GM12878 (cell line): ENCODE results near the gene CCR5AS.

ENCODE experiments used
- ATAC-seq: fragments of 200-7000 bp; cut with Tn5 transposase; 3 replicates; pipeline ENCODE4 v1.9.1; 2020; ENCODE audit warnings: mild to moderate bottlenecking, moderate library complexity
- BruUV-seq: library from RNA; stranded (reverse); fragments of 400-500 nt; replicated peaks from 2 replicates; lab custom pipeline; 2021; lab: Mats Ljungman, UMichigan
- CTCF ChIA-PET: fragments of 300-600 bp; sonication (Branson Sonifier 250); formaldehyde crosslinking; extraction: SDS; loops from one replicate; lab custom pipeline; 2021; ENCODE audit warnings: inconsistent platforms; lab: Yijun Ruan, JAX
- POLR2A ChIA-PET: fragments of 350-600 bp; formaldehyde crosslinking; extraction: SDS; loops from one replicate; lab custom pipeline; 2021; ENCODE audit warnings: inconsistent platforms; lab: Charles Lee
- RAD21 ChIA-PET: fragments of 300-600 bp; sonication (Branson Sonifier 250); formaldehyde crosslinking; loops from one replicate; lab custom pipeline; 2023; ENCODE audit warnings: antibody characterized with exemption; ENCODE audit not compliant: unreplicated experiment; lab: Charles Lee
- SMC1A ChIA-PET: fragments of 300-600 bp; sonication (Branson Sonifier 250); formaldehyde crosslinking; loops from one replicate; lab custom pipeline; 2023; ENCODE audit not compliant: unreplicated experiment, uncharacterized antibody; lab: Charles Lee
- DNase-seq: peaks from one replicate; pipeline ENCODE4 v3.0.0-alpha.2; 2011; ENCODE audit warnings: low read depth, low spot score
- FAIRE-seq: peaks from 3 replicates; lab custom pipeline; 2011; peaks lifted over from hg19 to GRCh38; lab: Jason Lieb, UNC
- H2AFZ ChIP-seq: 2 replicates; pipeline ENCODE4 v1.6.0; 2011; ENCODE audit warnings: low read depth, low read length, control low read depth; ENCODE audit not compliant: control insufficient read depth
- H3K27ac ChIP-seq: 2 replicates; pipeline ENCODE4 v1.5.1; 2011; ENCODE audit warnings: control low read depth; ENCODE audit not compliant: control insufficient read depth, insufficient read depth
- H3K27me3 ChIP-seq, 2 experiments: replicated peaks in 1 of 2; 2 replicates each; pipeline versions ENCODE4 v1.6.0 to v1.6.1; 2011; ENCODE audit warnings: low read length in 1 of 2; ENCODE audit not compliant: control insufficient read depth in 2 of 2, insufficient read depth in 2 of 2
- H3K36me3 ChIP-seq, 2 experiments: 2 replicates each; pipeline ENCODE4 v1.5.1; 2011; ENCODE audit warnings: low read length in 1 of 2; ENCODE audit not compliant: control insufficient read depth in 2 of 2, insufficient read depth in 2 of 2
- H3K4me1 ChIP-seq: 2 replicates; pipeline ENCODE4 v1.6.1; 2011; ENCODE audit warnings: mild to moderate bottlenecking, low read length, moderate library complexity, mixed read lengths; ENCODE audit not compliant: control insufficient read depth, insufficient read depth
- H3K4me2 ChIP-seq: 2 replicates; pipeline ENCODE4 v1.6.0; 2011; ENCODE audit warnings: control low read depth; ENCODE audit not compliant: control insufficient read depth, insufficient read depth
- H3K4me3 ChIP-seq: fragments of 200-600 bp; sonication (generic); 2 replicates; pipeline ENCODE4 v1.5.1; 2016
- H3K79me2 ChIP-seq: 2 replicates; pipeline ENCODE4 v1.6.0; 2011; ENCODE audit warnings: low read length; ENCODE audit not compliant: control insufficient read depth, insufficient read depth
- H3K9ac ChIP-seq: 2 replicates; pipeline ENCODE4 v1.8.0; 2011; ENCODE audit warnings: low read length, control low read depth, mixed read lengths; ENCODE audit not compliant: control insufficient read depth, insufficient read depth
- H3K9me3 ChIP-seq: replicated peaks from 3 replicates; pipeline ENCODE4 v1.5.1; 2011; ENCODE audit warnings: mild to moderate bottlenecking, low read length; ENCODE audit not compliant: control insufficient read depth, insufficient read depth
- H4K20me1 ChIP-seq: 2 replicates; pipeline ENCODE4 v1.6.0; 2011; ENCODE audit not compliant: control insufficient read depth, insufficient read depth
- CBX5 ChIP-seq: sonication (generic); IDR thresholded peaks from 2 replicates; pipeline ENCODE4 v1.6.1; 2016; ENCODE audit warnings: low read depth, moderate library complexity, mild to moderate bottlenecking, inconsistent platforms
- CEBPZ ChIP-seq: fragments of 150-350 bp; IDR thresholded peaks from 2 replicates; pipeline ENCODE4 v1.6.1; 2016; ENCODE audit warnings: low read depth, low read length
- E2F4 ChIP-seq: IDR thresholded peaks from 2 replicates; pipeline ENCODE4 v1.6.1; 2012; ENCODE audit warnings: low read depth, low read length, improper control_type of control experiment
- HCFC1 ChIP-seq: fragments of 150-350 bp; IDR thresholded peaks from 2 replicates; pipeline ENCODE4 v1.6.1; 2014; ENCODE audit warnings: low read length
- IRF3 ChIP-seq: fragments of 450-650 bp; IDR thresholded peaks from 2 replicates; pipeline ENCODE4 v1.6.1; 2014; ENCODE audit warnings: mild to moderate bottlenecking
- MYB ChIP-seq: fragments of 150-350 bp; IDR thresholded peaks from 2 replicates; pipeline ENCODE4 v1.6.1; 2014; ENCODE audit warnings: mild to moderate bottlenecking, low read depth, low read length, borderline replicate concordance
- RFX5 ChIP-seq: IDR thresholded peaks from 2 replicates; pipeline ENCODE4 v1.6.1; 2011; ENCODE audit warnings: low read depth, low read length, improper control_type of control experiment
- RUNX3 ChIP-seq: IDR thresholded peaks from 2 replicates; pipeline ENCODE4 v1.6.1; 2012; ENCODE audit warnings: low read length, inconsistent platforms
- SKIL ChIP-seq: fragments of 450-650 bp; IDR thresholded peaks from 2 replicates; pipeline ENCODE4 v1.6.1; 2017; ENCODE audit warnings: mild to moderate bottlenecking, low read depth, inconsistent platforms; ENCODE audit not compliant: poor library complexity, severe bottlenecking
- SUPT20H ChIP-seq: IDR thresholded peaks from 2 replicates; pipeline ENCODE4 v1.6.1; 2011; ENCODE audit warnings: low read depth, mild to moderate bottlenecking, low read length, moderate library complexity, borderline replicate concordance; ENCODE audit not compliant: control insufficient read depth
- ZNF207 ChIP-seq: fragments of 450-650 bp; IDR thresholded peaks from 2 replicates; pipeline ENCODE4 v1.6.1; 2014; ENCODE audit warnings: antibody characterized with exemption, mild to moderate bottlenecking, borderline replicate concordance
- WGBS: methylation state at CpG from one replicate; pipeline ENCODE4 v1.1.6; 2016; ENCODE audit warnings: low lambda C conversion rate; ENCODE audit not compliant: insufficient replicate concordance, insufficient coverage; ENCODE audit errors: missing lambda C conversion rate; 5-methylcytosine and 5-hydroxymethylcytosine counted together
- in situ Hi-C: fragments of 300-500 bp; cut with MboI; formaldehyde crosslinking; loops from 9 replicates; pipeline ENCODE4 v1.14.3; 2018; ENCODE audit warnings: mixed read lengths
- intact Hi-C: fragments of 100-400 bp; cut with micrococcal nuclease; formaldehyde crosslinking; loops from one replicate; pipeline ENCODE4 v1.14.2; 2022; ENCODE audit not compliant: unreplicated experiment

The CCR5AS gene

GRCh38 chr3:46405301-46406019, 1.4 kb downstream of the CCR5AS start:
- no TSS peak for BruUV-seq
- SMC1A ChIA-PET = interaction anchor here (1.1 kb wide), 1 partner anchor 27 kb away, joined by 4 read pairs; no protein-coding TSS in a partner anchor
- TF ChIP-seq SUPT20H = no peak
- no peak for TF ChIP-seq RUNX3
- no peak for TF ChIP-seq MYB
- no peak for TF ChIP-seq CEBPZ
- no peak for TF ChIP-seq HCFC1
- TF ChIP-seq SKIL = no peak
- no peak for TF ChIP-seq RFX5
- no peak for TF ChIP-seq ZNF207
- TF ChIP-seq E2F4 = no peak
- TF ChIP-seq IRF3 = no peak
- no peak for TF ChIP-seq CBX5

More at GRCh38 chr3:46405301-46406019, 1.4 kb downstream of the CCR5AS start:
- Histone ChIP-seq H3K4me2 (no peak overlapping the region), H3K79me2 (no peaks in the 10 kb centered on the region), H3K9me3 (no peaks in the 10 kb centered on the region; the same call in 2 of the 3 replicates), H3K36me3 (no peaks in the 10 kb centered on the region), H2AFZ (no peak overlapping the region), H3K27me3 (no peaks in the 10 kb centered on the region), H3K9ac (no peak overlapping the region), H4K20me1 (no peaks in the 10 kb centered on the region), H3K4me1 (peaks cover 11% of the 10 kb centered on the region), H3K27ac (no peak overlapping the region), H3K4me3 (no peak overlapping the region)
- ATAC-seq (no peak), DNase-seq (no peak), FAIRE-seq (no peak)
- 74% methylated on average over 11 of the region's 11 CpGs for WGBS
- CTCF ChIA-PET = interaction anchor here (1.1 kb wide), 1 partner anchor 30 kb away, joined by 3 read pairs; no protein-coding TSS in a partner anchor
- RAD21 ChIA-PET = no interaction called here
- in situ Hi-C loops = no loop called here
- POLR2A ChIA-PET = no interaction called here
- intact Hi-C loops = no loop called here
